Right ventricle myocardium inferior (tissue), 1 donor: ENCODE results near the gene CNTN4. TPM values are rescaled to one million over a fixed set of nuclear protein-coding genes. Genes with fewer than 3 reads are reported as not detected.

Experiments used
- ATAC-seq: fragments of 200-7000 bp; cut with Tn5 transposase; one replicate; pipeline ENCODE4 v1.9.1; 2020; ENCODE audit warnings: mild to moderate bottlenecking, moderate library complexity
- DNase-seq: peaks from one replicate; pipeline ENCODE4 v3.0.0; 2021; ENCODE audit errors: missing footprints
- intact Hi-C: fragments of 100-400 bp; cut with DNase I; formaldehyde crosslinking; loops from one replicate; pipeline ENCODE4 v1.11.0; 2022
- total RNA-seq: library from RNA; stranded (reverse); fragmentation: NEBNext Ultra II Directional; extraction: Animal tissue kit (Norgen Biotek cat#: 25700); gene quantifications from one replicate; pipeline ENCODE4 v1.2.1, GENCODE V29; 2021
- donor health status: DM: no; HTN: yes; CAD: no; lungs with severe emphysema.

CNTN4 gene
- total RNA-seq, 1 donor from 2014 or later, result 2.5 TPM

- ATAC-seq (no peak), DNase-seq (no peak)
- intact Hi-C loops, result no loop called here
These were observed 436.5 kb downstream of the CNTN4 start for GRCh38 chr3:2535206-2535605.

GRCh38 chr3:2536575-2536974, 437.9 kb downstream of the CNTN4 start:
- DNase-seq, result no peak
- no peak for ATAC-seq
- intact Hi-C loops, result no loop called here

DNA sequence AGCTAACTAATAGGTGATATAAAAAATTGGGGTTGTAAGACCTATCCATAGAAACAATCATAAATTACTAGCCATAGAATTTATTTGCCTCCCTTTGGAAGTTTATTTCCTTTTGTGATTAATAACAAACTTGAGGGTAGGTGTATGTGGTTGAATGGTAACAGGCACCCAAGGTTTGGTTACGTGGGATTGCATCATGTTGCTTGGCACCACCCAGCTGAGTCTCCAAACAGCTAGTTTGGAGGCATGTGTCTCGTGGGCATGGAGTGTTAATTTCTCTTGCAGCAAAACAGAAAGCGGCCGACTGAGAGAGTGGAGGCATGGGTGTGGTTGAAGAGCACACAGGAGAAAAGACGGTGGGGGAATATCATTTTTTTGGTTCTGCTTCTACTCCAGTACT, 441.4 kb downstream of the CNTN4 start:
- DNase-seq (no peak), ATAC-seq (no peak)
- intact Hi-C loops, result no loop called here

GRCh38 chr3:2543247-2543646, 444.6 kb downstream of the CNTN4 start:
- DNase-seq (no peak), ATAC-seq (no peak)
- intact Hi-C loops, result no loop called here

DNA sequence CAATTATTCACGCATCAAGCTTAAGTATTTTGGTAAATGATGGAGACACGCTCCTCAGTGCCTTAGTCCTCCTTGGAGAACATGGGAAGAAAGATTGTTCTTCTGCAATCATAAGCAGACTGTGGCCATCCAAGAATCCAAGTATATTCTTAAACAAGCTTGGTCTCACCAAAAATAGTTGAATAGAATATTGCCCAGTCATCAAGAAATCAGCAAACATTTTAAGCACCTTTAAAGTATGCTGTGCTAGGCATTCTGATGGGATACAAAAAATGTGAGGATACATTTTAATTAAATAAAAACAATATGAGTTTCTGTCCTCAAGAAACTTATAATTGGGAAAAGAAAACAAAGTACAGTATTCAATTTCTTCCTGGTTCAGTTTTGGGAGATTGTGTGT, 445.5 kb downstream of the CNTN4 start:
- intact Hi-C loops, result no loop called here
- no peak for DNase-seq
- ATAC-seq, result no peak

GRCh38 chr3:2544718-2545117, 446.1 kb downstream of the CNTN4 start:
- DNase-seq, result no peak
- intact Hi-C loops, result no loop called here
- ATAC-seq, result no peak

- intact Hi-C loops, result no loop called here
- ATAC-seq (no peak), DNase-seq (no peak)
These were observed 448.4 kb downstream of the CNTN4 start for GRCh38 chr3:2547049-2547448.

DNA sequence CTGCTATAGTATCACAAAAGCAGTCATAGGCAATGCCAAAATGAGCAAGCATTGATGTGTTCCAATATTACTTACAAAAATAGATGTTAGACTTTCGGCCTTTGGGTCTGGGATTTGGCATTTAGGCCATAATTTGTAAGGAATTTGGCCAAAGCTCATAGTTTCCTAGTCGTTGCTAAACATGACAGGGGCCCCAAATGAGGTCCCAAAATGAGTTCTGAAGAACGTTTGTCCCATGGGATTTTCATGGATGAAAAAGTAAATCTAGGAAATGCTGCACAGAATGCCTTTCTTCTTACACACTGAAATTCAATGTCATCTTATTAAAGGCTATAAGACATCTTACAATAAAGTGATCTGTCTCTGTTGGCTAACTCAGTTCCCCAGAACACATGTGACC, 456.0 kb downstream of the CNTN4 start:
- DNase-seq (no peak), ATAC-seq (no peak)
- intact Hi-C loops, result no loop called here

DNA sequence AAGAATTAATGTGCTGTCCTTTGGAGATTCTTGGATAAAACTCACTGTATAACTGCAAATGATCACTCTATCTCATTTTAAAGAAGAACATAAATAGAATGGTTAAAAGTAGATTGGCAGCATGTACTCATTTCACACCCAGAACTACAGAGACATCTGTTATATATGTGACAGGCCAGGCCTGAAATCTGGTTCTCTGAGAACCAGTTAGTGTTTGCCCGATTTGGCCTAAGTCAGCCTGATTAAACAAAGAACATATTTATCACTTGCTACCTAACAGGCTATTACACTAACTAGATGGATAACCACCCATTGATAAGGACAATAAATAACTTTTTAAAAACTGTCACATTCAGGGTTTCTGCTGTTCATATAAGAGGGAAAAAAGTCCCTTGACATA, 460.1 kb downstream of the CNTN4 start:
- DNase-seq (no peak), ATAC-seq (no peak)
- intact Hi-C loops, result no loop called here

GRCh38 chr3:2567451-2567850, 468.8 kb downstream of the CNTN4 start:
- no peak for DNase-seq
- ATAC-seq, result no peak
- intact Hi-C loops, result no loop called here

DNA sequence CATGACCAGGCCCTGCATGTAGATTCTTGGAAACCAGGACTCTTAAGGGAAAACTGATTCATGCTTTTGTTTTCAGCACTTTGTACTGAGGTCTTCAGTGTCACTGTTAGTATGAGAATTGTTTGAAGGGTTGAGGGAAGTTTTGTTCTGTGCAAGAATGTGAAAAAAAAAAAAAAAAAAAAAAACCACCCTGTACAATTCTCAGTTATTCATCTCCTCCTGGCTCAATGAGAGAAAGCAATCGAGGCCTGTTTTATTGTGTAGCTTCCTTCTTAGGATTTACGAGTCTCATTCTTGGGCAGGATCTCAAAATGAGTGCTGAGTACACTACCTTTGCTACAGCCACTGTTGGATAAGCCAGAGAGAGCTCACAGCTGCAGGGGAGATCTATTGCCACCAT, 469.5 kb downstream of the CNTN4 start:
- DNase-seq, result no peak
- ATAC-seq, result no peak
- intact Hi-C loops, result no loop called here

DNA sequence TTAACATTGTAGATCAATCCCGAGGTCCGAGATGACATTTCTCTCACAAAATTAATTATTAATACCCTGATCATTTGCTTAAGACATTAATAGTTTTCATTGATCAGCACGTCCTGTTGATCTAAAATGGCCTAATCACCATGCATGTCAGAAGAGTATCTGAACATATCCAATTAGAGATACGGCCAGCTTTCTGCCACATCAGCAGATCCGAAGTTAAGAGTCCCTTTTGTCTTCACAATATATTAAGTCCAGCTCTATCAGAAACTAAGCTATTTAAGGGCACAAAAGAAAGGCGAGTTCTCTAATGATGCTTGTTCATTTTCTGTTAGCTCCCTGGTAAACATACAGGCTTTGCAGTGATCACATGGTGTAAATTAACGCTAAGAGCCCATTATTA, 470.3 kb downstream of the CNTN4 start:
- DNase-seq, result no peak
- intact Hi-C loops, result no loop called here

GRCh38 chr3:2577571-2577970, 478.9 kb downstream of the CNTN4 start:
- intact Hi-C loops, result no loop called here
- ATAC-seq (no peak), DNase-seq (no peak)

More for the DNA sequence above, 470.3 kb downstream of the CNTN4 start:
- ATAC-seq, result no peak

- intact Hi-C loops, result no loop called here
- ATAC-seq (no peak), DNase-seq (no peak)
These were observed 479.9 kb downstream of the CNTN4 start for GRCh38 chr3:2578560-2578959.

DNA sequence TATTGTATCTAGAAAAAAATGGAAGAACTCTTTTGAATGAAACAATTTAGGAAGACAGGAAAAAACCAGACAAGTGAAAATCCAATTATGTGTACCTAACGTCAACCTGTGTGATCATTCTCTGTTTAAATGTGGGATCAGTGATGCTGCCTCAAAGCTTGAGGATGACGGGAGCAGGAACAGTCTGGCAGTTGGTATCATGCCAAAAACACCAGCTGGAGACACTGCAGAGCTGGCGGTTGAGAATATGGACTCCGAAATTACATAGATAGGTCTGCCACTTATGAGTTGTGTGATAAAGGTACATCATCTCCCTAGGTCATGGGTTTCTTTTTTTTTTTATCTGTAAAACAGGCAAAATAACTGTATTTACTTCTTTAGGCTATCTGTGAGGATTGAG, 480.5 kb downstream of the CNTN4 start:
- no peak for ATAC-seq
- no peak for DNase-seq
- intact Hi-C loops, result no loop called here

GRCh38 chr3:2583046-2583445, 484.4 kb downstream of the CNTN4 start:
- no peak for DNase-seq
- no peak for ATAC-seq
- intact Hi-C loops, result no loop called here

DNA sequence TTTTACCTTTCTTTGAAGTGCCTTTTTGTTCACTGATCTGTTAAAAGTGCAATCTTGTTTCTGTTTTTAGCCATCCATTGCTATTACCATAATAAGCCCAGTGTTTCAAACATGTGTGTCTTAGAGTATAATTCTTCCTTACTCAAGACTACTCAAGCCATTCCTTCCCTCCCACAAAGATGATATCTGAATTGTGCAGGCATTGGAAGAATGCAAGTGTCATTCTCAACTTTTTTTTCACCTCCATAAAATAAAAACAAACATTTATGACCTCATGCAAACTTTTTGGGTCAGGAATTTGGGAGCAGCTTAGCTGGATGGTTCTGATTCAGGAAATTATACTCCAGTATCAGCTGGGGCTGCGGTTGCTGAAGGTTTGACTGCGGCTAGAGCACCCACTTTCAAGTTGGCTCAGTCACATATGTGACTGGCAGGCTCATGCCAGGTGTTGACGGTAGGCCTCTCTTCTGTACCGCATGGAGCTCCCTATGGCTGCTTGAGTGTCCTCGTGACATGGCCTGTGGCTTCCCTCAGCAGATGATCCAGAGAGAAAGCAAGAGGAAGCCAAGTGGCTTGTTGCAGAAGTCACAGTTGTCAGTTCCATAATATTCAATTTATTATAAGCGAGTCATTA, 490.8 kb downstream of the CNTN4 start:
- DNase-seq (no peak), ATAC-seq (no peak)
- intact Hi-C loops, result no loop called here

DNA sequence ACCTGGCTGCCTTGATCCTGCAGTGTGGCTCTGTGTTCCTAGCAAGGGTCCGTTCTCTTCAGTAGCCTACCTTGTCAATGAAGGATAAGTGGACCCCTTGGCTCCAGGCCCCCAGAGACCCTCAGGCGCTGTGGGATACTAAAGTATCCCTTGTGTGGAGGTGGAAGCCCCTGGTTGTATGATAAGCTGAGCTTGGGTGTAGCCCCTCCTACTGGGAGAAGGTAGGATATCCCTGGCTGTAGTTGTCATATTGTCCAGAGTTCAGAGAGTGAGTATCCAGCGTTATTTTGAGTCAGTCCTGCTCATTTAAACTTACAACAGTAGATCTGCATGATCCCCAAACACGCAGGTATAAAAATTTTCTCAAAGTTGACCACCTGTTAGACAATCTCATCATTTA, 496.8 kb downstream of the CNTN4 start:
- intact Hi-C loops, result no loop called here
- no peak for DNase-seq
- ATAC-seq, result no peak

GRCh38 chr3:2597615-2598014, 498.9 kb downstream of the CNTN4 start:
- intact Hi-C loops, result no loop called here
- no peak for DNase-seq
- no peak for ATAC-seq

DNA sequence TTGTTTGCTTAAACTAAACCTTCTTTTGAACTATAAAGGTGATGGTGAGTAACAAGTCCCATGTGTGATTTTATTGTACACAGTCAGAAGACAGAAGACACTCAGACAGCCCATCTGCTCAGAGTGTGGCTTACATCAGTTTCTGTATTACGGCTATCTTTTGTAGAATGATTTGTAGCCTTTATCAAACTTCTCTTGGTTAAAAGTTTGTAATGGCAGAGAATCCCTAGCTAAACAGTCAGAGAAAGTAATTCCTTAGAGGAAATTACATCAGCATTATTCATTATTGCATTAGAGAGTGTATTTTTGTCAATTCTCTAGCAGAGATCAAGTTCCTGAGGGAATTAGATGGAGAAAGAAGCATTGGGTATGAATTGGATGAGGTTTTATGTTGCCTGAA, 500.8 kb downstream of the CNTN4 start:
- intact Hi-C loops, result no loop called here
- ATAC-seq (no peak), DNase-seq (no peak)

- no peak for DNase-seq
- no peak for ATAC-seq
- intact Hi-C loops, result no loop called here
These were observed 505.1 kb downstream of the CNTN4 start for GRCh38 chr3:2603692-2604289.
